Chondrocyte (in vitro differentiated cells): ENCODE results near the gene PC. TPM values are rescaled to one million over a fixed set of nuclear protein-coding genes. Genes with fewer than 3 reads are reported as not detected.
A peak's percentile ranks its signal among the peaks of the same experiment; 100 is the strongest.

Experiments used
- DNase-seq: peaks from one replicate; pipeline ENCODE4 v3.0.0; 2021; ENCODE audit warnings: mixed read lengths, low spot score
- H3K27ac Mint-ChIP-seq: one replicate; pipeline ENCODE4 v1.8.0; 2021; ENCODE audit warnings: mild to moderate bottlenecking, moderate library complexity, mixed read lengths; ENCODE audit not compliant: unreplicated experiment
- H3K27me3 Mint-ChIP-seq: 2 replicates; pipeline ENCODE4 v1.8.0; 2021; ENCODE audit warnings: low read depth, mixed read lengths
- H3K36me3 Mint-ChIP-seq: 2 replicates; pipeline ENCODE4 v1.8.0; 2021; ENCODE audit warnings: low read depth, mixed read lengths
- H3K4me1 Mint-ChIP-seq: 2 replicates; pipeline ENCODE4 v1.8.0; 2021; ENCODE audit warnings: low read depth, mild to moderate bottlenecking, mixed read lengths
- H3K4me3 Mint-ChIP-seq: one replicate; pipeline ENCODE4 v1.8.0; 2021; ENCODE audit warnings: mild to moderate bottlenecking, moderate library complexity, mixed read lengths; ENCODE audit not compliant: unreplicated experiment
- H3K9me3 Mint-ChIP-seq: 2 replicates; pipeline ENCODE4 v1.8.0; 2021; ENCODE audit warnings: low read depth, mixed read lengths
- CTCF ChIP-seq: fragments of 200-600 bp; sonication (generic); IDR thresholded peaks from 2 replicates; pipeline ENCODE4 v1.5.0; 2021; ENCODE audit warnings: antibody characterized with exemption, mild to moderate bottlenecking, moderate library complexity
- total RNA-seq: library from RNA; stranded (reverse); gene quantifications from 3 replicates; pipeline ENCODE4 v1.2.1, GENCODE V29; 2021

The PC gene
- total RNA-seq, 1 donor from 2014 or later: 12.3 TPM

GRCh38 chr11:66976028-66976467 lies 17.9 kb upstream of the PC start:
- DNase-seq: no peak
- TF ChIP-seq CTCF: peak; percentile 89
- H3K27ac Mint-ChIP-seq: no peak overlapping the region
- H3K27me3 Mint-ChIP-seq: no peaks in the 10 kb centered on the region
- no peak overlapping the region for H3K4me3 Mint-ChIP-seq
- H3K36me3 Mint-ChIP-seq: peaks cover 2% of the 10 kb centered on the region
- H3K4me1 Mint-ChIP-seq: peaks cover 19% of the 10 kb centered on the region
- H3K9me3 Mint-ChIP-seq: peaks cover 2% of the 10 kb centered on the region

DNA sequence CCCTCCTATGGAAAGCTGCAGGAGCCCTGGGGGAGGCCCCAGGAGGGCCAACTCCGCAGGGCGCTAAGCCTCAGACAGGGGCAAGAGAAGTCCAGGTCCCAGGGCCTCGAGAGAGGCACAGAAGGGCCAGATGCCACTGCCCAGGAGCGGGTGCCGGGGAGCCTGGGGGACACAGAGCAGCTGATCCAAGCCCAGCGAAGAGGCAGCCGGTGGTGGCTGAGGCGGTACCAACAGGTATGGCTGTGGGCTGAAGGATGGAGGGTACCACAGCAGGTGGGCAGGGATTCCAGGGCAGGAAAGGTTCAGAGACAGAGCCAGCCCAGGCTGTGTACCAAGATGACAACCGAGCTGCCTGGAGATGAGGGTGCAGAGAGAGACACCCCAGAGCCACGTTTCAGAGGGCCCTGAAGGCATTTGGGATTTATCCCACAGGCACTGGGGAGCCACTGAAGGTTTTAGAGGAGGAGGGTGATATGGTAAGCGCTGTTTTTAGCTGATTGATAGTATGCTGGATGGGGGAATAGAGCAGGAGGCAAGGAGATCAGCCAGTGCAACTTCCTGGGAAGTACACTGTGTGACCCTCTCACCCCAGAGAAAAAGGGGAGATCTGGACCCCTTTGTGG lies 17.3 kb upstream of the PC start:
- H3K4me1 Mint-ChIP-seq: peaks cover 25% of the 10 kb centered on the region
- peaks cover 2% of the 10 kb centered on the region for H3K9me3 Mint-ChIP-seq
- no peak for DNase-seq
- peaks cover 2% of the 10 kb centered on the region for H3K36me3 Mint-ChIP-seq
- H3K27ac Mint-ChIP-seq: no peak overlapping the region
- H3K4me3 Mint-ChIP-seq: no peak overlapping the region
- H3K27me3 Mint-ChIP-seq: no peaks in the 10 kb centered on the region
- TF ChIP-seq CTCF: no peak

DNA sequence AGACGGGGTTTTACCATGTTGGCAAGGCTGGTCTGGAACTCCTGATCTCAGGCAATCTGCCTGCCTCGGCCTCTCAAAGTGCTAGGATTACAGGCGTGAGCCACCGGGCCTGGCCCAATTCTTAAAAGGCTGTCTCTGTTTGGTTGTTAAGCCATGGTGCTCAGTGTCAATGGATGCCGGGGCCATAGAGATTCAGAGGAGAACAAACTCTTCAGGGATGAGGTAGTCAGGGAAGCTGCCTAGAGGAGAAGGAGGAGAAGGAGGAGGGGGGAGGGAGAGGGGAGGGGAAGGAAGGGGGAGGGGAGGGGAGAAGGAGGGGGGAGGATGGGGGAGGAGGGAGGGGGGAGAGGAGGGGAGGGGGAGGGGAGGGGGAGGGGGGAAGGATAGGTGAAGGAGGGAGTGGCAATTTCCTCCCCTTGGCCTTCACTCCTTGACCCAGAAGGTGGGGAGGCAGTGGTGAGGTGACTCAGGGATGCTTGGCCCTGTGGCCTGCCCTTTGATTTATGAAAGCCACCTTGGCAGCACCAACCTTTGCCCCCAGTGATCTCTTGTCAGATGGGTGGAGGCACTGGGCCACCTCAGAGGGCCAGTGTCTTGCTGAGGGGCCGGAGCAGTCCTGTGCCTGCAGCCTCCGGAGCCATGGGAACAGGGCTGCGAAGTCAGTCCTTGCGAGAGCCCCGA lies 16.7 kb upstream of the PC start, which contains the start of gene C11orf86:
Gene C11orf86 (plus strand): TSS at position 581 of the 681 bp plus-strand sequence. CDS start 59 bp downstream, at position 640.
- no peaks in the 10 kb centered on the region for H3K27me3 Mint-ChIP-seq
- H3K36me3 Mint-ChIP-seq: peaks cover 2% of the 10 kb centered on the region
- peaks cover 2% of the 10 kb centered on the region for H3K9me3 Mint-ChIP-seq
- peaks cover 31% of the 10 kb centered on the region for H3K4me1 Mint-ChIP-seq
- H3K4me3 Mint-ChIP-seq: no peak within 1 kb of the TSS
- no peak for TF ChIP-seq CTCF
- DNase-seq: no peak
- H3K27ac Mint-ChIP-seq: no peak within 1 kb of the TSS

DNA sequence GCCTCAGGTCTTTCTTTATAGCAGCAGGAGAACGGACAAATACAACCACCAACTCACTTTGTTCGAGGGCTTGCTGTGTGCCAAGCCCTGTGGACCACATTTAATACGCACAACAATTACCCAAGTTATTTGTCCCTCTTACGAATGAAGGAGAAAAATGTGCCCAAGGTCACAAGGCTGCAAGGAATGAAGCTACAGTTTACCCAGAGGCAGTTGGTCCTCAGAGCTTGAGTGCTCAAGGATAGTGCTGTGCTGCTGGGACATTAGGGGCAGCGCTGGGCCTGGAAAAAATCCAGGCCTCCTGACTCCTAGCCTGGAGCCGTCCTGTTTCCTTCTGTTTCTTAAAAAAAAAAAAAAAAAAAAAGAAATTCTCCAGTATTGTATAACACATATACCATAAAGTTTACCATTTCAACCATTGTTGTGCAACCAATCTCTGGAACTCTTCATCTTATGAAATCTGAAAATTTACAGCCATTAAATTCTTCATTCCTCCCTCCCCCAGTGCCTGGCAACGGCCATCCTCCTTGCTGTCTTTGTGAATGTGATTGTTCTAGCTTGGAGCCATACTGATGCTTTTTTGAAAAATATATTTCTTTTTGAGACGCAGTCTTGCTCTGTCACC lies 15.9 kb upstream of the PC start:
- no peak for TF ChIP-seq CTCF
- no peaks in the 10 kb centered on the region for H3K27me3 Mint-ChIP-seq
- H3K4me1 Mint-ChIP-seq: peaks cover 37% of the 10 kb centered on the region
- no peak overlapping the region for H3K27ac Mint-ChIP-seq
- DNase-seq: no peak
- H3K36me3 Mint-ChIP-seq: peaks cover 2% of the 10 kb centered on the region
- no peak overlapping the region for H3K4me3 Mint-ChIP-seq
- H3K9me3 Mint-ChIP-seq: peaks cover 2% of the 10 kb centered on the region

GRCh38 chr11:66971488-66971887 lies 13.3 kb upstream of the PC start:
- Mint-ChIP-seq H3K4me1 (peaks cover 51% of the 10 kb centered on the region), H3K9me3 (no peaks in the 10 kb centered on the region), H3K27ac (peak overlapping the region; percentile 96), H3K36me3 (no peaks in the 10 kb centered on the region), H3K4me3 (no peak overlapping the region), H3K27me3 (no peaks in the 10 kb centered on the region)
- no peak for TF ChIP-seq CTCF
- no peak for DNase-seq
